Caco-2 (cell line): ENCODE measurements around the gene FLAD1. TPM values are rescaled to one million over a fixed set of nuclear protein-coding genes. Genes with fewer than 3 reads are reported as not detected.

Experiments used
- BruUV-seq: library from RNA; stranded (reverse); fragments of 400-500 nt; replicated peaks from 2 replicates; lab custom pipeline; 2021; lab: Mats Ljungman, UMichigan
- CTCF ChIA-PET: fragments of 300-600 bp; sonication (Branson Sonifier 250); formaldehyde crosslinking; loops from one replicate; lab custom pipeline; 2022; ENCODE audit warnings: antibody characterized with exemption; lab: Charles Lee
- POLR2A ChIA-PET: fragments of 300-600 bp; sonication (Branson Sonifier 250); formaldehyde crosslinking; loops from one replicate; lab custom pipeline; 2022; ENCODE audit warnings: antibody characterized with exemption; lab: Charles Lee
- DNase-seq, 2 experiments: peaks; one replicate each; pipeline versions ENCODE4 v3.0.0 to v3.0.0-alpha.2; 2020 to 2022
- H3K27me3 ChIP-seq: replicated peaks from 2 replicates; pipeline ENCODE4 v1.6.0; 2011; ENCODE audit warnings: low read length; ENCODE audit not compliant: control insufficient read depth, insufficient read depth
- H3K36me3 ChIP-seq: 2 replicates; pipeline ENCODE4 v1.5.1; 2011; ENCODE audit warnings: low read length; ENCODE audit not compliant: control insufficient read depth, insufficient read depth
- H3K4me1 ChIP-seq: fragments of 250-450 bp; sonication (Bioruptor Pico); 2 replicates; pipeline ENCODE4 v1.5.1; 2020; ENCODE audit warnings: mild to moderate bottlenecking
- H3K4me3 ChIP-seq: 2 replicates; pipeline ENCODE4 v1.5.1; 2011; ENCODE audit warnings: low read depth, mild to moderate bottlenecking, control low read depth, low read length
- H3K9me3 ChIP-seq: fragments of 250-450 bp; sonication (Bioruptor Pico); 2 replicates; pipeline ENCODE4 v1.5.1; 2020; ENCODE audit warnings: mild to moderate bottlenecking, moderate library complexity
- H3K27ac Mint-ChIP-seq: one replicate; pipeline ENCODE4 v1.8.0; 2022; ENCODE audit warnings: mixed read lengths; ENCODE audit not compliant: unreplicated experiment
- H3K27me3 Mint-ChIP-seq: one replicate; pipeline ENCODE4 v1.8.0; 2022; ENCODE audit warnings: mixed read lengths; ENCODE audit not compliant: insufficient read depth, unreplicated experiment
- H3K36me3 Mint-ChIP-seq: one replicate; pipeline ENCODE4 v1.8.0; 2022; ENCODE audit warnings: mild to moderate bottlenecking, mixed read lengths; ENCODE audit not compliant: insufficient read depth, unreplicated experiment
- H3K4me1 Mint-ChIP-seq: one replicate; pipeline ENCODE4 v1.8.0; 2022; ENCODE audit warnings: low read depth, mixed read lengths; ENCODE audit not compliant: unreplicated experiment
- H3K4me3 Mint-ChIP-seq: one replicate; pipeline ENCODE4 v1.8.0; 2022; ENCODE audit warnings: mild to moderate bottlenecking, moderate library complexity, mixed read lengths; ENCODE audit not compliant: unreplicated experiment
- H3K9me3 Mint-ChIP-seq: one replicate; pipeline ENCODE4 v1.8.0; 2022; ENCODE audit warnings: mixed read lengths; ENCODE audit not compliant: unreplicated experiment
- CTCF ChIP-seq, 2 experiments: fragments of 200-600 bp in 1 of 2; IDR thresholded peaks; 1 replicate in 1 of 2; 2 replicates in 1 of 2; pipeline versions ENCODE4 v1.5.1 to v1.8.0; 2011 to 2022; ENCODE audit warnings: antibody characterized with exemption in 1 of 2, control low read depth in 1 of 2, inconsistent platforms in 1 of 2, low read depth in 1 of 2, low read length in 1 of 2, mild to moderate bottlenecking in 1 of 2, moderate library complexity in 1 of 2; ENCODE audit not compliant: insufficient read depth in 1 of 2, severe bottlenecking in 1 of 2, unreplicated experiment in 1 of 2
- intact Hi-C: fragments of 100-400 bp; cut with micrococcal nuclease; formaldehyde crosslinking; loops from one replicate; pipeline ENCODE4 v1.10.0; 2022; ENCODE audit not compliant: unreplicated experiment
- total RNA-seq: library from RNA; stranded (reverse); gene quantifications from 2 replicates; pipeline ENCODE4 v1.2.3, GENCODE V29; 2022

The FLAD1 gene
- total RNA-seq, 1 experiment from 2014 or later: 51.3 TPM

GRCh38 chr1:154962795-154963330 lies 20.3 kb upstream of the FLAD1 start:
- POLR2A ChIA-PET: interaction anchor here (2.1 kb wide), 1 partner anchor 11 kb away, joined by 20 read pairs; the partner anchor contains the start of gene CKS1B
- no TSS peak for BruUV-seq
- Histone ChIP-seq H3K27me3 (no peaks in the 10 kb centered on the region), H3K4me3 (no peak overlapping the region), H3K36me3 (peaks cover 4% of the 10 kb centered on the region), H3K4me1 (0 out of 2 replicates have a peak, but pooled peaks cover 5% of the 10 kb centered on the region), H3K9me3 (no peaks in the 10 kb centered on the region)
- Mint-ChIP-seq H3K27me3 (no peaks in the 10 kb centered on the region), H3K4me1 (peaks cover 11% of the 10 kb centered on the region), H3K36me3 (peaks cover 52% of the 10 kb centered on the region), H3K4me3 (peak overlapping the region; percentile 88), H3K9me3 (no peaks in the 10 kb centered on the region), H3K27ac (peak overlapping the region; percentile 81)
- intact Hi-C loops: no loop called here
- no peak for DNase-seq
- CTCF ChIA-PET: no interaction called here
- TF ChIP-seq CTCF (IDR thresholded peaks at IDR 0.05; ENCODE audit: insufficient read depth in 1 of 2, low read depth in 1 of 2, low read length in 1 of 2, severe bottlenecking in 1 of 2, unreplicated experiment in 1 of 2): no peak

GRCh38 chr1:154963643-154964042 lies 19.5 kb upstream of the FLAD1 start:
- Histone ChIP-seq H3K4me3 (no peak overlapping the region), H3K9me3 (no peaks in the 10 kb centered on the region), H3K4me1 (0 out of 2 replicates have a peak, but pooled peaks cover 5% of the 10 kb centered on the region), H3K27me3 (no peaks in the 10 kb centered on the region), H3K36me3 (peaks cover 6% of the 10 kb centered on the region)
- BruUV-seq: no TSS peak
- H3K4me1 Mint-ChIP-seq: peaks cover 11% of the 10 kb centered on the region
- TF ChIP-seq CTCF (IDR thresholded peaks at IDR 0.05; ENCODE audit: insufficient read depth in 1 of 2, low read depth in 1 of 2, low read length in 1 of 2, severe bottlenecking in 1 of 2, unreplicated experiment in 1 of 2): no peak
- peaks cover 59% of the 10 kb centered on the region for H3K36me3 Mint-ChIP-seq
- H3K4me3 Mint-ChIP-seq: no peak overlapping the region
- DNase-seq: no peak
- POLR2A ChIA-PET: no interaction called here
- no peaks in the 10 kb centered on the region for H3K27me3 Mint-ChIP-seq
- no peaks in the 10 kb centered on the region for H3K9me3 Mint-ChIP-seq
- CTCF ChIA-PET: no interaction called here
- intact Hi-C loops: no loop called here
- peak overlapping the region; percentile 4 for H3K27ac Mint-ChIP-seq

- DNase-seq: no peak
- no peak overlapping the region for H3K27ac Mint-ChIP-seq
- peaks cover 58% of the 10 kb centered on the region for H3K36me3 Mint-ChIP-seq
- TF ChIP-seq CTCF (IDR thresholded peaks at IDR 0.05; ENCODE audit: insufficient read depth in 1 of 2, low read depth in 1 of 2, low read length in 1 of 2, severe bottlenecking in 1 of 2, unreplicated experiment in 1 of 2): no peak
- intact Hi-C loops: no loop called here
- ChIA-PET POLR2A (no interaction called here), CTCF (no interaction called here)
- no peak overlapping the region for H3K4me3 Mint-ChIP-seq
- 0 out of 2 replicates have a peak, but pooled peaks cover 5% of the 10 kb centered on the region for H3K4me1 ChIP-seq
- H3K4me3 ChIP-seq: no peak overlapping the region
- H3K9me3 ChIP-seq: no peaks in the 10 kb centered on the region
- H3K4me1 Mint-ChIP-seq: peaks cover 16% of the 10 kb centered on the region
- no peaks in the 10 kb centered on the region for H3K9me3 Mint-ChIP-seq
- H3K36me3 ChIP-seq: peaks cover 5% of the 10 kb centered on the region
- no TSS peak for BruUV-seq
- no peaks in the 10 kb centered on the region for H3K27me3 Mint-ChIP-seq
- H3K27me3 ChIP-seq: no peaks in the 10 kb centered on the region
Observed at GRCh38 chr1:154964359-154964758, 18.8 kb upstream of the FLAD1 start.
